Measurements from ENCODE around the gene DPYD.

DPYD gene

DNA sequence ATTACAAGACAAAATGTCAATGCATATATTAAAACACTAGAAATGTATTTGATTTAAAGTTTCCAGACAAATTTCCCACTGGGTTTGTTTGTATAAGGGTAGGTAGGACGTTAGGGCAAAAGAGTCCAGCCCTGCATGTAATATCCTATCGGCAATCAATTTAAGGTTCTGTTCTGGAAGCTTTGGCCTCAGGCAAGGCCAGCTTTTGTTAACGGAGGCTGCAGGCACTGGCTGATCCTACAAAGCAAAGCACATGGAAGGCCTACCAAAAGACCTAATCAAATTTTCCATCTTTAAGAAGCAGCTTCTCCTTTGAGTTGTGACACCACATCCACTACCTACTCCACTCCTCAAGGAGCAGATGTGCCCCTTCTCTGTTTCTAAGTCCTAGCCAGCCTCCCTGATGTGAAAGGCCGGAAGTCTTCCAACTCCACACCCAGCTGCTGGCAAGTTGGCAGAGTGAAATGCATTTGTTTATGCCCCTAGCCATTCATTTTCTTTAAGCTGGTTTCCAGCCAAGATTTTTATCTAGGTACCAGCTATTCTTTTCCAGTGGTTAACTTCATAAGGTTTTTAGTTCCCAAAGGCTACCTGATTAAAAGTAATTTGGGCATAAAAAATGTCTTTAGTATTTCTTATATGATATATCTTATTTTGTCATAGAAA, 746.7 kb downstream of the DPYD start:
- no peak for DNase-seq

DNA sequence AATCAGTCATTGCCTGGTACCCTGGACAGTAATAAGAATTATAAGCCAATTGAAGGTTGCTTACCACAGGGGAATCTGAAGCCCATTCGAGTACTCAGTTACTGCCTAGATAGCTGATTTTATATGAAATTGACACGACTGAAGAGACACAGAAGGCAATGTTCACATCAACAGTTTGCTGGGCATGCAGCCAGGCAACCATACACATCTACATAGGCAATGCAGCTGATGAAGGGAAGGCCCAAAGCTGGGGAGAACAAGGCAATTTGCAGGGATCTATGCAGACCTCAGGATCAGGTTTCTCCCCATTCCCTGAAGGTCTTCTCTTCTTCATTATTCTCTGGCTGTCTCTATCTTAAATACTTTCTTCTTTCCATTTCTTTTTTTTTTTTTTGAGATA, 750.5 kb downstream of the DPYD start:
- no peak for DNase-seq

DNA sequence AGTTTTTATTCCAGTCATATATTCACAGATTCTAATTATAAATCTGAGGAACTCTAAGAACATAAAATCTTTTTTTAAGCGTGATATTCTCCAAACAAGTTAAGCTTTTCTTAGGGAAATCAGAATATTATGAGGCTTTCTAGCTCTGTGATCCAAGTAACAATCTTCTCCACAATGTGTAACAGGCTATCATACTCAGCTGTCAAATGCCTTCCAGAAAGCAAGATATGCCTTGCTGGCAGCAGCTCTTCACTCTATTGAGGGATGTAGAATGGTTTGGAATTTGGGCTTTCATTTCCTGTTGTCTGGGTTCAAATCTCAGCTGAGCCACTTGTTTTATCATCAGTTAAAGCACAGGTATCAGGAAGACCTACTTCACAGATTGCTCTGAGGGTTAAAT, 752.8 kb downstream of the DPYD start:
- no peak for DNase-seq

DNA sequence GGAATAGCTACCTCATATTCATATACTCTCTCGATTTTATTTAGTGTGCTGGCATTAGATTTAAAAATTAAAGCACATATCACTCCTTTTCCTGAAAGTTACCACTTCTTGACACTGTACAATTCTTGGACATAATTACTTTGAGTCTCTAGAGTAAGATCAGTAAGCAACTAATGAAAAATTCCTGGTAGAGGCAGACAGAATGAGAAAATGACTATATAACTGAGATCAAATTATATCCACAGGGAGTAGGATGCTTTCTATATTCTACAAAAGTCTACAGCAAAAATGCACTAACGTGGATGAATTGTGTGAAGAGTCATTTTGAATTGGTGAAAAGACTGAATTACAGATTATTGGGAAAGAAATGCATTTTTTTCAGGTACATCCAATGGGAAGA, 753.6 kb downstream of the DPYD start:
- no peak for DNase-seq

DNA sequence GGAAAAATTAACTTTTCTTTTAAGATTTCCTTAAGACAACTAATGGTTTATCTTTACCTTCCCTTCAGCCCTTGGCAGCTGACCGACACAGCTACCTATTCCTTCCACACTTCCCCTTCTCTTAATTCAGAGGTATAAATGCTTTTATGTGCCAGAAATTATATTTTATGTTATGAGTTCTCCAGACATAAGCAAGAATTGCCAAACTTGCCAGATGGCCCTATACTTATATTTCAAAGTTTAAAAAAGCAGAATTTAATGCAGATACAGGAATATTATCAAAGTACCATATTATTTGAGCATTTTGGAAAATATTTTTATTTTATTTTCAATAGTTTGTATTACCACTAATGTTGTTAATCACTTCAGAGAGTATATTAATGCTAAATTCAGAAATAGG, 754.2 kb downstream of the DPYD start:
- no peak for DNase-seq

DNA sequence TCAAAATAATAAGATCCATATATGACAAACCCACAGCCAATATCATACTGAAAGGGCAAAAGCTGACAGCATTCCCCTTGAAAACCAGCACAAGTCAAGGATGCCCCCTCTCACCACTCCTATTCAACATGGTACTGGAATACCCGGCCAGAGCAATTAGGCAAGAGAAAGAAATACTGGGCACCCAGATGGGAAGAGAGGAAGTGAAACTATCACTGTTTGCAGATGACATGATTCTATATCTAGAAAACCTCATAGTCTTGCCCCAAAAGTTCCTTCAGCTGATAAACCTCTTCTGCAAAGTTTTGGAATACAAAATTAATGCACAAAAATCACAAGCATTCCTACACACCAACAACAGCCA, 756.6 kb downstream of the DPYD start:
- no peak for DNase-seq

DNA sequence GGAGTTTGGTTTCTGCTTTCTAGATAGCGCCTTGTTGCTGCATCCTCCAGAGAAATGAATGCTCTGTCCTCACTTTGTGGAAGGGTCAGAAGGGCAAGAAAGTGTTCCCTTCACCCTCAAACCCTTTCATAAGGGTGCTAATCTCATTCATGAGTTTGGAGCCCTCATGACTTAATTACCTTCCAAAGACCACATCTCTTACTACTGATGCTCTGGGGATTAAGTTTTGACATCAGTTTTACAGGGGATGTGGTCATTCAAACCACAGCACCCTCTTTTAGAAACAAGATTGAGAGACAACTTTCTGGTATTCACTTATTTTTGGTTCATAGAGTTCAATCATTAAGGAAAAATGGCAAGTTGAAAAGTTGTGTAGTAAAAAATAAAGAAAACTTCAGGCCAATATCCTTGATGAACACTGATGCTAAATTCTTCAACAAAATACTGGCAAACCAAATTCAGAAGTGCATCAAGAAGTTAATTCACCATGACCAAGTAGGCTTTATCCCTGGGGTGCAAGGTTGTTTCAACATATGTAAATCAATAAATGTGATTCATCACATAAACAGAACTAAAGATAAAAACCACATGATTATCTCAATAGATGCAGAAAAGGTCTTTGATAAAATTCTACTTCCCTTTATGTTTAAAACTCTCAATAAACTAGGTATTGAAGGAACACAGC, 757.1 kb downstream of the DPYD start:
- DNase-seq = no peak

DNA sequence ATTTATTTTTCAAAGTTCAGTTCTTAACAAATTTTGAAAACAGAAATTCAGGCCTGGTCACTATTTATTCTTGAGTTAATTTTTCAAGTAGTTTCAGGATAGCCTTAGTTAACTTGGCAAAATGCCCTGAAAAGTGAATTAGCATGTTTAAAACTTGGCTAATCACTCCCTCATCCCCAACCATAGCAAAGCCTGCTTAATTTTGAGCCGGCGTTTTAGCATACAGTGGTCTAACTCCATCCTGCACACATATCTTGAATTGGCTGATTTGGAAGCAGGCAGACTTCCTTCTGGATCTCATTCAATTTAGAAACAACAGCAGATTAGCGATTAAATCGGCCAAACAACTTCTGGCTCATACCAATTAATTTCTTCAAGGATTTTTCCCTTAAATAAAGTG, 760.0 kb downstream of the DPYD start:
- DNase-seq = no peak

DNA sequence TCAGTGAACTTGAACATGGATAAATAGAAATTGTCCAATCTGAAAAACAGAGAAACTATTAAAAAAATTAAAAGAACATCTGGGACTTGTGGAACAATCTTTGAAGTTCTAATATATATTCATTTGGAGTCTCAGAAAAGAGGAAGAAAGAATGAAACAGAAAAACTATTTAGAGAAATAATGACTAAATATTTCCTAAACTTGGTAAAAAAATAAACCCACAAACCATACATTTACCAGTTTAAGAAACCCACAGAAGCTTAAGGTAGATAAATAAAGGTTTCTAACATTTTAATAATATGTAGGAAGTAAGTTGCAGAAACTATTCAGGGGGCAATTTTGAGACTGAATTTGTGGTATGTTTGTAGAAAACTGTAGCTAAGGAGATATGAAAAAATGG, 761.5 kb downstream of the DPYD start:
- DNase-seq = no peak

DNA sequence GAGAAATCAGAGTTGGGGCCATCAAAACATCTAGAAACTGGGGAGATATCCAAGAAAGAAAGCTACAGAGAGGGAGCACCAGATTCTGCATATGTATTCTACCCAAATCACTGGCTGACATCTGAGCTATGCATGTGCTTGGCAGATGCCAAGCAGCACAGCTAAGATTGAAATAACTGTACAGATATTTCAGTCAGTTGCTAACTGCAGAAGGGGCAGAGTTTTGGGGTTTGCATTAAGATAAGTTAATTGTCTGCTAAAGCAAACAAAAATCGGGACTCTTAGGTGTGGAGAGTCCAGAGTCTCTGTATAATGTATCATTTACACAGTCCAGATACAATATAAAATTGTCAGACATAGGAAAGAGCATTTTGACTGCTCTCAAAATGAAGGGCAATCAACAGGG, 762.1 kb downstream of the DPYD start:
- no peak for DNase-seq

DNA sequence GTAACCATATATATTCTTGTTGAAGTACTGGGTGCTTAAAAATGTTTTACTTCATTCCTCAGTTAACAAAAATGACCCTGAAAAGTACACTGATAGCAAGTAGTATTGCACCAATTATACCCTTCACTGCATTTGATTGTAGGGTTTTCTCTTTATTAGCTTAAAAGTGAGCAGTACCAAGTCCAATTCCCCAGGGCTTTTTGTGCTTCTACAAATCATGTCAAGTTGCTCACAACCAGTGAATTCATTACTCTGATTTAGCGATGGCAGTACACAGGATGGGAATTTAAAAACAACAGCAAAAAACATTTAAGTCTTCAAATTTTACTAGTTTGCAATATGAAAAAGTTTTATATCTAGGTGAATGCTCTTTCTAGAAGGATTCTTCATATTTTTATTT, 762.8 kb downstream of the DPYD start:
- DNase-seq = no peak

DNA sequence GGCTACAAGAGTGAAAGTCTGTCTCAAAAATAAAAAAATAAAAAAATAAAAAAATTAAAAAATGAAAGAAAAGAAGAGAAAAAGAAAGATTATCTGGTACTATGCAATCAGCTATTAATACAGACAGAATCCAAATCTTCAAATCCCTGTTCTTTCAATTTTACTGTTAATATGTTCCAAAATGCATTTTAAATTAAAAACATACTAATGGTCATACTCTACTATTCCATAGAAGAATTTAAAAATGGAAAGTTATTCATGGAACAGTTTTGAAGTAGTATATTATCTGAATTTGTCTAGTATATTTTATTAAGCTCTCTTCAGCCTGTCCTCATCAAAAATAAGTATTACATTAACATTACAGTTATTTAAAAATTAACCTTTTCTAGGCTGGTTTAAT, 769.2 kb downstream of the DPYD start:
- no peak for DNase-seq

DNA sequence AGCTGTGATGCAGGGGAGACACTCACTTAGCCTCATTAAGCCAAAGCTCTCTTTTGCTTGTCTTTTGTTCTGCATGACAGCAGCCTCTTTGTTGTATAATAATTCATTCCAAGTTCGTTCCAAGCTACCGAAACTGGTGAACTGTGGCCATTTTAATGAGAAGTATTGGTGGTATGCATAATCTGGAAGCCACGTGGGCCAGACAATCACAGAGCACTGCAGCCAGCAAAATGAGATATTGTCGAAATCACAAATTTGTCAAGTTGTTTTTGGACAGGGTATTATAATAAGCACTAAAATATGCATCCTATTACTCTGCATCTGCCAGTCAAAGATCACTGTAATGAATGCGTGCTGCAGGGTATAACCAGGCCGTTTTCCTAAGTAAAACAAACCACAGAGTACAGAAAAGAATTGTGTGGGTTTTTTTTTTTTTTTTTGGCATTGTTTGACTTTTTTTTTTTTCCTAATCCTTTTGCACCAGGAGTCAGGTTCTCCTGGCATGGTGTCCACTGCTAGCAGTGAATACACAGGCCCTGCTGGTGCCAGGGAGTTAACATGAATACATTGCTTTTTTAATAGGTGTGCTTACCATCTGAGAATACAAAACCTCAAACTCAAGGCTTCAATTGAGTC, 775.4 kb downstream of the DPYD start:
- no peak for DNase-seq

DNA sequence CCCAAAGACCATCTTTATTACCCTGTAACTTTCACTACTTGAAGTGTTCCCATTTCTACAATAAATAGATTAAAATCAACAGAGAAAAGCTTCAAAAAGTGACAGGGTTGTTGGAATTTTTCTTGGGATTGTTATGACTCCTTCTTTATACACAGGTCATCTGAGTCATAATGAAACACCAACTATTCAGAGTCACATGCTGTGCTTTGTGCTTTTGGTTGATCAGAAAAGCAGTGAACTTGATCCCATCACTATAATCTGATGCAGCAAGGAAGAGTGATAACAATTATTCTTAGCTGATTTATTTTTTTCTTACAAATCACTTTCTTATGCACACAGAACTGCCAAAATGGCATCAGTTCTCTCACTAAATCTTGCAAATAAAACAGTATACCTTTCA, 776.3 kb downstream of the DPYD start:
- DNase-seq = no peak

DNA sequence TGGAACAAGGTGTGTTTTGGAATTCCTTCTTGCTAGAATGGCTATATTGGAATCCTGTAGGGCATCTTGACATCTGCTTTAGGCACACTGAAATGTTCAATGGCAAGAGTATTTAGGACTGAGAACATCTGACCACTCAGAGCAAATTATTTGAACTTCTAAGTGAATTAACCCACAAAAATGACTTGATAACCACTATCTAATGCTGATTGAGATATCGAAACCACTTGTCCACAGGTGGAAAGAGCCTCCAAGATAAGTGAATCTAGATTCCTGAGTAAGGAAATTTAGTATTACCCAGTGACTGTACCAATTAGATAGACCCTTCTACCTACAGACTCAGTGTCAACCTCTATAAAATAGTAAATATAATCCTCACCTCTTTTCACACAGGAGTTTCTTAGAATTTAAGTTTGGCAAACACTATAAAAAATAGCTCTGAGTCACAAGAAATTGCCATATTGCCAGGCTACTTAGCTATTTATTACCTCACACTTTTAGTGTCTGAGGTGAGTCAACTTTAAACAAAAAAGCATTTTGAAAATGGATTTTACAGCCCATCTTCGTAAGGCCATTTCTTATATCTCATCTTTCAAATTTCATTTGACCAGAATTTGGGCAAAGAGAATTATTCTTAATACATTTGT, 777.5 kb downstream of the DPYD start:
- DNase-seq = no peak

DNA sequence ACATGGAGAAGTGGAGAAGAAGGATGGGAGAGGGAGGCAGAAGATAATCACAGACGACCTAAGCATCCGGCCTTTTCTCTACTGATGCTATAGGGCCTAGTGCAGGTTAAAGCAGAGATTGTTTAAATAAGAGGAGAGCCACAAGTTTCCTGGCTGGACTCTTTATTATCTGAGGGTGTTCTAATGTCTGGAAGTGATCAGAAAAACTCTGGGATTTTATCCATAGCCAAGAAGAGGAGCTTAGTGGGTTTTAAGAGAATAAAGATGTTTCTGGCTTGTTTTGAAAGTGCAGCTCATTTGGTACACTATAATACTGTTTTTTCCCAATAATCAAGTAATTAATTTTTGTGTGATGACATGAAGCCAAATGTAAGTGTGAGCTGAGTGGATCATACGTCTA, 780.2 kb downstream of the DPYD start:
- no peak for DNase-seq

DNA sequence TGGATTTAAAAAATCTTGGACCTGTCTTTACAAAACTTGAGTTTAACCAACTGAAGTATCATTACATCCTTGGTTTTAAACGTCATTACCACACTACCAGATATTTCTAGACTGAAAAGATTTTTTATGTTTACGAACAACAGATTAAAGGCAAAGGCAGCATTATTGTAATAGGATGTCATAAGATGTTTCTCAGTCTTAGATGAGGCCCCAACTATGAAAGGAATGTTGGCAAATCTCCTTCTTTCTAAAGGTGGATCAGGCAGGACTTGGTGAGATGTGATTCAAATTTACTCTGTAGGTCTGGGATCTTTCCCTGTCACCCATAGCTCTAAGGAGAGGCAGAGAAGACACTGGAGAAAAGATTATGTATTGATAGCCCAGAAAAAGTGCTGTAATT, 781.3 kb downstream of the DPYD start:
- DNase-seq = no peak

DNA sequence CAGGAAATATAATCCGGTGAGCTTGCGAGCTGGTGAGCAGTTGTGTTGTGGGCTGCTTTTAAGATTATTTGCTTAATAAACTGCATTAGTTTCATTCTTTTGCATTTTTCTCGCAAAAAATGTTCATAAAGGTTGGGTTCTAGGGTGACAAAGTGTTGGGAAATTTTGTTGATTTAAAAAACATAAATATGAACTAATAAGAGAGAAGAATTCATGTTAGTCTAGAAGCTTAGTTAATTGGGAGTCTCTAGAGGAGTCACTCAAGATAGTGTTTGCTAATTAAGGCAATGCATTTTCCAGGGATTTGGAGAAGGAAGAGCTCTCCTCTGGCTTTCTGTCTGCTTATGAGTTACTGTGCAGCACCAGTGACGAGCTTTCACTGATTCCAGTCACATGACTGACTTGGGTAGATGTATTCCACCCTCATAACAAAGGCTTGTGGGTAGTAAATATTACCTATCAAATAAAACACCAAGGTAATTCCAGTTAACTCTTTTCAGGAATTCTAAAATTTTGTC, 782.3 kb downstream of the DPYD start:
- DNase-seq = no peak

DNA sequence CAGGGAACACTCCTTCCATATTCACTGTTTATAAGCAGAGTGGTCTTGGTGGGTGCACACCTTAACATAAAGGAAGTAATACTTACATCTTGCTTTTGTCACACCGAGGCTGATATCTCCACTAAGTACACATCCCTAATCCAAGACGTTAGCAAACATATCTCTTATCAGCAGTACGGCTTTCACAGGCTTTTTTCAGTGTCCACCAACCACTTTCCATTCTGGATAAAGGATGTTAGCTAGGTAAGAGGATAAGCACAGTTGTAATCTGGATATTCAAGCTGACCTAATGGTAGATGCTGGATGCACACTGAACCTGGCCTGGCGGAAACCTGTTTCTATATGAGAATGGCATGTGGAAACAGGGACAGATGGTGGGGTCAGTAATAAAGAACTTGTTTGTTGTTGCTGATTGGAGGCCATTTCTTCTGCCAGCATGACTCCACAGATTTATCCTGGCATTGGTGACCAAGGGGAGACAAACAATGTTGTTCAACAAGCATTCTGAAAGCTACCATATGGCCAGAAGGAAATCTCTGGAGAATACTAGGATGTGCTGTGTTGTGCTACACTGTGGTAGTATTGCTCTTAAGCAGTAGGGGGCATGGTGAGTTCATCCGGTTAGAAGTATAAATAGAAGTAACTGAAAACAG, 782.8 kb downstream of the DPYD start:
- no peak for DNase-seq

DNA sequence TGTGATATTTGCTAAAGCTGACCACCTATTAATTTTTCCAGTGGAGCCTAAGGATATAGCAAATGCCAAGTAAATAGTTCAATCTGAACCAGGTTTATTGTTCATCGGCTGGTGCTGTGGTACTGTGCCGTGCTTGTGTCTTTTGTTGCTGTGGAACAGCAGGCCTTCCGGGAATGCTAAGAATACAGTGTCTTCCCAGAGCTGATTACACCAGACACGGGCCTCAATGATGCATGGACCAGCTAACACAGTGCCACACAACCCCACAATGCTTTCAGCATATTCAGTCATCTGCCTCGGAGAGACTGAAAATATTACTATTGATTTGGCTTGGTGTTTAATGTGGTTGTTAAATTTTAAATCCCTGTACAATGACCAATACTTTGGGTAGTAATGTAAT, 783.8 kb downstream of the DPYD start:
- DNase-seq = no peak

DNA sequence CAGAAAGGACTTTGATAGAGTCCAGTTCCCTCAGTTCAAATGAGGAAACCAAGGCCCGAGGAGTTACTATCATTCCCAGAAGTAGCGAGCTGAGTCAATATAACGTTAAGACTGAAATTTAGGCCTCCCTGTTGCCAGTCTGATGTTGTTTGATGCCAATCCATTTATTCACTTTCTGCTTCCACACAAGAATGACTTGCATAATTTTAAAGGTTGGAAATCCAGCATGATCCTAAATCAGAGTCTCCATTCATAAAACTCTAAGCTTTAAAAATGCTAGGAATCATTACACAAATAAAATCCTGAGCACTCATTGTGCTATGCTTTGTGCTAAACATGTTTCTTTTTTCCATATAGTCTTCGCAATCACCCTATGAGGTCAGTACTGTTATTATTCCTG, 784.9 kb downstream of the DPYD start:
- DNase-seq = no peak

DNA sequence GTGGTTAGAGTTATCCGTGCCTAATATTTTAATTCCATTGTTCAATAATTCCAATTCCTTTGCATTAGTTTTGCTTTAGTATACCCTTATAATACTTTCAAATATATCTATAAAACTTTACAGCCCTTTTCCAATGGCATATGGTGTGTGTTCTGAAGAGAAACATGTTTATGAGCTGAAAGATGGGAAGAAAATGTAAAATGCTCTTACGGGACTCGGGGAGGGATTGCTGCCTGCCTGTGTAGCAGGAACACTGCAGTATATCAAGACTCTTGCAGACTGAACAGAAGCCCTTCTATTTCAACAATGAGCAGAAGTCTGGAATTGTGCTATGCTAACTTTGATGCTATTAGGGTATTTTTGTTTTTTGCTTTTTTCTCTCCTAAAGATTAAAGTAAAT, 792.4 kb downstream of the DPYD start:
- no peak for DNase-seq

DNA sequence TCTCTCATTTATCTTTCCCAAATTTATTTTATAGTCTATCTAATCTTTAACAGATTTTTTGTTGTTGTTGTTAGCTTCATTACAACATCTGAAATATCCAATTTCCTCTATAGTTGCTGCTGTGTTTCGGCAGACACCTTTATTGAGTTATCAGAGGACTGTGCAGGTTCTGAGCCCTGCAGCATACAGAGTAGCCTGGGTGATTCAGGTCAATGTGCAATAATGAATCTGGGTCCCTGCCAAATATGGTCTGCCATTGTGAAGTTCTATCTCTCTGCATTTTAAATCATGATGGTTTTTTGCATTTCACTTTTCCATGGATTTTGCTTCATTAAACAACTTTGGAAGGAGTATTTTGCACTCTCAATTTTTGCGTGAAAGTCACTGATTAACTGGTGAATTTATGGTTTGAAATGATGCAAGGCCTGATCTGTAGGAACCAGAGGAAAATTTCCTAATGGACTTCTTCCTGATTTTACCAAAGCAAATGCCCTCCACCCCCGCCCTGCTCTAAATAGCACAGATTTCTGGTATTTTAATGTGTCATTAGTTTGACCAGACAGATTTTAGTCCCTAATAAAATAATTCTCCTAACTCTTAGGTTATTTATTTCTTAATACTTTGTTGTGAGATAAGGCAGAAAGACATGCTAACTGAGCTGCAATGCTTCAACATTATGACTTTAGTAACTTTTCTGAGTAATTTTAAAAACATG, 797.0 kb downstream of the DPYD start:
- DNase-seq = no peak

Data from activated CD8-positive, alpha-beta memory T cell treated with anti-CD3 and anti-CD28 coated beads, Interleukin-2, amount 50 U/mL, for 4 hours (primary cell).